DOHH2 (cell line): ENCODE measurements around the gene CPLX3.

Experiments used
- H3F3A ChIP-seq: fragments of 200-600 bp; sonication (generic), shearing (Covaris generic); 2 replicates; pipeline ENCODE4 v1.6.0; 2016; ENCODE audit warnings: antibody characterized with exemption, mild to moderate bottlenecking; ENCODE audit not compliant: control insufficient read depth, insufficient read depth
- H3K27ac ChIP-seq: fragments of 200-600 bp; sonication (generic); 2 replicates; pipeline ENCODE4 v1.5.1; 2014; ENCODE audit warnings: low read depth, mild to moderate bottlenecking, low read length, moderate library complexity
- H3K27me3 ChIP-seq: fragments of 200-600 bp; sonication (generic); 2 replicates; pipeline ENCODE4 v1.6.1; 2014; ENCODE audit warnings: mild to moderate bottlenecking, low read length, mixed read lengths; ENCODE audit not compliant: control insufficient read depth
- H3K36me3 ChIP-seq: fragments of 200-600 bp; sonication (generic); 2 replicates; pipeline ENCODE4 v1.6.1; 2014; ENCODE audit warnings: mild to moderate bottlenecking, low read length, moderate library complexity, mixed read lengths; ENCODE audit not compliant: control insufficient read depth
- H3K4me1 ChIP-seq: fragments of 200-600 bp; sonication (generic); 2 replicates; pipeline ENCODE4 v1.6.1; 2014; ENCODE audit warnings: mild to moderate bottlenecking, low read length, mixed read lengths; ENCODE audit not compliant: control insufficient read depth
- H3K4me2 ChIP-seq: fragments of 200-600 bp; sonication (generic); 2 replicates; pipeline ENCODE4 v1.6.0; 2014; ENCODE audit warnings: mild to moderate bottlenecking, low read length, moderate library complexity
- H3K4me3 ChIP-seq: fragments of 200-600 bp; sonication (generic); 2 replicates; pipeline ENCODE4 v1.5.1; 2014; ENCODE audit warnings: mild to moderate bottlenecking, low read length, mixed read lengths
- H3K79me2 ChIP-seq: fragments of 200-600 bp; sonication (generic); 2 replicates; pipeline ENCODE4 v1.6.1; 2014; ENCODE audit warnings: mild to moderate bottlenecking, low read length, mixed read lengths; ENCODE audit not compliant: control insufficient read depth
- H3K9me2 ChIP-seq: fragments of 200-600 bp; sonication (generic); replicated peaks from 2 replicates; pipeline ENCODE4 v1.6.1; 2014; ENCODE audit warnings: mild to moderate bottlenecking, low read length, mixed read lengths; ENCODE audit not compliant: control insufficient read depth
- H3K9me3 ChIP-seq: fragments of 200-600 bp; sonication (generic); 2 replicates; pipeline ENCODE4 v1.6.1; 2014; ENCODE audit warnings: antibody characterized with exemption, low read length, mixed read lengths; ENCODE audit not compliant: control insufficient read depth, insufficient read depth
- H4K20me1 ChIP-seq: fragments of 200-600 bp; sonication (generic); 2 replicates; pipeline ENCODE4 v1.6.0; 2014; ENCODE audit warnings: low read depth, mild to moderate bottlenecking, antibody characterized with exemption, low read length, moderate library complexity; ENCODE audit not compliant: control insufficient read depth, insufficient read depth
- EZH2phosphoT487 ChIP-seq: fragments of 200-600 bp; sonication (generic); IDR thresholded peaks from 2 replicates; pipeline ENCODE4 v1.6.1; 2017; ENCODE audit warnings: borderline replicate concordance, mild to moderate bottlenecking, antibody characterized with exemption, low read length, moderate library complexity, mixed read lengths
- TF ChIP-seq, protein P1 (sequence below): fragments of 200-600 bp; sonication (generic); IDR thresholded peaks from one replicate; pipeline ENCODE4 v1.5.1; 2014; ENCODE audit warnings: antibody characterized with exemption, mild to moderate bottlenecking, low read depth, low read length; ENCODE audit not compliant: poor library complexity, severe bottlenecking

The CPLX3 gene

GRCh38 chr15:74778599-74778970, 47.8 kb upstream of the CPLX3 start:
- H3K27ac ChIP-seq = peak overlapping the region; percentile 99
- H3K4me2 ChIP-seq = peak overlapping the region; percentile 93
- H3K36me3 ChIP-seq = peaks cover 21% of the 10 kb centered on the region
- H3K79me2 ChIP-seq = peaks cover 64% of the 10 kb centered on the region
- peak overlapping the region; percentile 70 for H3K4me3 ChIP-seq
- no peaks in the 10 kb centered on the region for H4K20me1 ChIP-seq
- no peaks in the 10 kb centered on the region for H3K27me3 ChIP-seq
- H3K9me3 ChIP-seq = no peaks in the 10 kb centered on the region
- TF ChIP-seq, protein P1, sequence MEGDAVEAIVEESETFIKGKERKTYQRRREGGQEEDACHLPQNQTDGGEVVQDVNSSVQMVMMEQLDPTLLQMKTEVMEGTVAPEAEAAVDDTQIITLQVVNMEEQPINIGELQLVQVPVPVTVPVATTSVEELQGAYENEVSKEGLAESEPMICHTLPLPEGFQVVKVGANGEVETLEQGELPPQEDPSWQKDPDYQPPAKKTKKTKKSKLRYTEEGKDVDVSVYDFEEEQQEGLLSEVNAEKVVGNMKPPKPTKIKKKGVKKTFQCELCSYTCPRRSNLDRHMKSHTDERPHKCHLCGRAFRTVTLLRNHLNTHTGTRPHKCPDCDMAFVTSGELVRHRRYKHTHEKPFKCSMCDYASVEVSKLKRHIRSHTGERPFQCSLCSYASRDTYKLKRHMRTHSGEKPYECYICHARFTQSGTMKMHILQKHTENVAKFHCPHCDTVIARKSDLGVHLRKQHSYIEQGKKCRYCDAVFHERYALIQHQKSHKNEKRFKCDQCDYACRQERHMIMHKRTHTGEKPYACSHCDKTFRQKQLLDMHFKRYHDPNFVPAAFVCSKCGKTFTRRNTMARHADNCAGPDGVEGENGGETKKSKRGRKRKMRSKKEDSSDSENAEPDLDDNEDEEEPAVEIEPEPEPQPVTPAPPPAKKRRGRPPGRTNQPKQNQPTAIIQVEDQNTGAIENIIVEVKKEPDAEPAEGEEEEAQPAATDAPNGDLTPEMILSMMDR = no peak
- no peak for TF ChIP-seq EZH2phosphoT487
- H3K9me2 ChIP-seq = no peaks in the 10 kb centered on the region
- peaks cover 50% of the 10 kb centered on the region for H3F3A ChIP-seq
- H3K4me1 ChIP-seq = peaks cover 85% of the 10 kb centered on the region

GRCh38 chr15:74779162-74779648, 47.2 kb upstream of the CPLX3 start:
- H3K36me3 ChIP-seq = peaks cover 24% of the 10 kb centered on the region
- H3K4me1 ChIP-seq = peaks cover 85% of the 10 kb centered on the region
- H3K27me3 ChIP-seq = no peaks in the 10 kb centered on the region
- H3K9me2 ChIP-seq = no peaks in the 10 kb centered on the region
- no peaks in the 10 kb centered on the region for H4K20me1 ChIP-seq
- H3K27ac ChIP-seq = peak overlapping the region; percentile 99
- H3K9me3 ChIP-seq = no peaks in the 10 kb centered on the region
- H3K4me2 ChIP-seq = peak overlapping the region; percentile 93
- H3F3A ChIP-seq = peaks cover 57% of the 10 kb centered on the region
- TF ChIP-seq, protein P1 = no peak
- TF ChIP-seq EZH2phosphoT487 = no peak
- H3K4me3 ChIP-seq = peak overlapping the region; percentile 70
- H3K79me2 ChIP-seq = peaks cover 64% of the 10 kb centered on the region

- Histone ChIP-seq H3K79me2 (peaks cover 66% of the 10 kb centered on the region), H3K27ac (peak overlapping the region; percentile 99), H3K4me1 (peaks cover 85% of the 10 kb centered on the region), H3K27me3 (no peaks in the 10 kb centered on the region), H3F3A (peaks cover 72% of the 10 kb centered on the region), H3K4me2 (peak overlapping the region; percentile 93), H3K9me2 (no peaks in the 10 kb centered on the region), H3K36me3 (peaks cover 37% of the 10 kb centered on the region), H3K9me3 (no peaks in the 10 kb centered on the region), H4K20me1 (no peaks in the 10 kb centered on the region), H3K4me3 (peak overlapping the region; percentile 87)
- TF ChIP-seq, protein P1 = no peak
- no peak for TF ChIP-seq EZH2phosphoT487
Measured at GRCh38 chr15:74780523-74781430, 45.6 kb upstream of the CPLX3 start.
